Fibroblast of the aortic adventitia (primary cell): ENCODE measurements around the gene SEMA4C. TPM values are rescaled to one million over a fixed set of nuclear protein-coding genes. Genes with fewer than 3 reads are reported as not detected.
A peak's percentile ranks its signal among the peaks of the same experiment; 100 is the strongest.

ENCODE experiments used
- DNase-seq: peaks from one replicate; pipeline ENCODE4 v3.0.0-alpha.2; 2010; ENCODE audit warnings: low read depth
- H3K4me3 ChIP-seq: 2 replicates; pipeline ENCODE4 v1.5.1; 2011; ENCODE audit warnings: low read depth, mild to moderate bottlenecking, control low read depth, low read length, moderate library complexity
- CTCF ChIP-seq: IDR thresholded peaks from 2 replicates; pipeline ENCODE4 v1.5.1; 2011; ENCODE audit warnings: mild to moderate bottlenecking, low read length, control low read depth, inconsistent platforms; ENCODE audit not compliant: insufficient read depth
- total RNA-seq: library from RNA; depleted of rRNA; stranded (reverse); fragments of >200 nt; gene quantifications from 2 replicates; pipeline ENCODE4 v1.2.3, GENCODE V29; 2012; ENCODE audit warnings: low replicate concordance

SEMA4C gene
- total RNA-seq, 1 donor: 15.4 TPM

- no peak for TF ChIP-seq CTCF
- DNase-seq: peak; percentile 73
- peak overlapping the region; percentile 84 for H3K4me3 ChIP-seq
These were observed 529 bp downstream of the SEMA4C start for GRCh38 chr2:96869281-96869821.

GRCh38 chr2:96868555-96869280 is 1.2 kb downstream of the SEMA4C start:
- DNase-seq: peak; percentile 88
- peak; percentile 41 for TF ChIP-seq CTCF
- H3K4me3 ChIP-seq: peak overlapping the region; percentile 84

- peak; percentile 27 for DNase-seq
- H3K4me3 ChIP-seq: peak overlapping the region; percentile 84
- no peak for TF ChIP-seq CTCF
These were observed 1.9 kb downstream of the SEMA4C start for GRCh38 chr2:96867756-96868554.

- H3K4me3 ChIP-seq: peak overlapping the region; percentile 84
- no peak for TF ChIP-seq CTCF
- no peak for DNase-seq
These were observed 2.7 kb downstream of the SEMA4C start for GRCh38 chr2:96866986-96867755.

- no peak for DNase-seq
- H3K4me3 ChIP-seq: peak overlapping the region; percentile 84
- TF ChIP-seq CTCF: no peak
These were observed 3.3 kb downstream of the SEMA4C start for GRCh38 chr2:96866586-96866985.

- no peak for TF ChIP-seq CTCF
- no peak overlapping the region for H3K4me3 ChIP-seq
- DNase-seq: no peak
These were observed 3.7 kb downstream of the SEMA4C start for GRCh38 chr2:96866149-96866548.
